Nephron progenitor cell (in vitro differentiated cells): Measurements from ENCODE around the gene RGMB.
A peak's percentile ranks its signal among the peaks of the same experiment; 100 is the strongest.
"Not testable (repeated sequence)": the region's sequence is repeated elsewhere in the genome, so short reads cannot be mapped to it uniquely, and the experiment has no call there.

Experiments used
- DNase-seq: peaks from one replicate; pipeline ENCODE4 v3.0.0; 2021
- H3K27ac Mint-ChIP-seq: 2 replicates; pipeline ENCODE4 v1.8.0; 2021; ENCODE audit warnings: mild to moderate bottlenecking, moderate library complexity, mixed read lengths
- H3K27me3 Mint-ChIP-seq: 2 replicates; pipeline ENCODE4 v1.8.0; 2021; ENCODE audit warnings: mild to moderate bottlenecking, low read depth, mixed read lengths; ENCODE audit not compliant: poor library complexity
- H3K36me3 Mint-ChIP-seq: 2 replicates; pipeline ENCODE4 v1.8.0; 2021; ENCODE audit warnings: low read depth, mixed read lengths
- H3K4me1 Mint-ChIP-seq: 2 replicates; pipeline ENCODE4 v1.8.0; 2021; ENCODE audit warnings: mixed read lengths
- H3K4me3 Mint-ChIP-seq: 2 replicates; pipeline ENCODE4 v1.8.0; 2021; ENCODE audit warnings: mild to moderate bottlenecking, moderate library complexity, mixed read lengths
- H3K9me3 Mint-ChIP-seq: 2 replicates; pipeline ENCODE4 v1.8.0; 2021; ENCODE audit warnings: mild to moderate bottlenecking, moderate library complexity, mixed read lengths
- TF ChIP-seq, protein P1 (sequence below): fragments of 200-600 bp; sonication (generic); IDR thresholded peaks from 2 replicates; pipeline ENCODE4 v1.5.0; 2021; ENCODE audit warnings: antibody characterized with exemption

The RGMB gene

DNA sequence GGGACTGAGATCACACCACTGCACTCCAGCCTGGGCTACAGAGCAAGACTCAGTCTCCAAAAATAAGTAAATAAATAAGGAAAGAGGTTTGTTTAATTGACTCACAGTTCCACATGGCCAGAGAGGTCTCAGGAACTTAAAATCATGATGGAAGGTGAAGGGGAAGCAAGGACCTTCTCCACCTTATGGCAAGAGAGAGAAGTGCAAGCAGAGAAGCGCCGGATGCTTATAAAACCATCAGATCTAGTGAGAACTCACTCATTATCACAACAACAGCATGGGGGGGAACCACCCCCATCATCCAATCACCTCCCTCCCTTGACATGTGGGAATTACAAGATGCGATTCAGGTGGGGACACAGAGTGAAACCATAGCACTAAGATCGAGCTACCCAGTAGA, 22.8 kb upstream of the RGMB start:
- Mint-ChIP-seq H3K4me3 (no peak overlapping the region), H3K27me3 (peaks cover 6% of the 10 kb centered on the region), H3K4me1 (no peaks in the 10 kb centered on the region), H3K36me3 (no peaks in the 10 kb centered on the region), H3K27ac (no peak overlapping the region), H3K9me3 (peaks cover 17% of the 10 kb centered on the region)
- TF ChIP-seq, protein P1, sequence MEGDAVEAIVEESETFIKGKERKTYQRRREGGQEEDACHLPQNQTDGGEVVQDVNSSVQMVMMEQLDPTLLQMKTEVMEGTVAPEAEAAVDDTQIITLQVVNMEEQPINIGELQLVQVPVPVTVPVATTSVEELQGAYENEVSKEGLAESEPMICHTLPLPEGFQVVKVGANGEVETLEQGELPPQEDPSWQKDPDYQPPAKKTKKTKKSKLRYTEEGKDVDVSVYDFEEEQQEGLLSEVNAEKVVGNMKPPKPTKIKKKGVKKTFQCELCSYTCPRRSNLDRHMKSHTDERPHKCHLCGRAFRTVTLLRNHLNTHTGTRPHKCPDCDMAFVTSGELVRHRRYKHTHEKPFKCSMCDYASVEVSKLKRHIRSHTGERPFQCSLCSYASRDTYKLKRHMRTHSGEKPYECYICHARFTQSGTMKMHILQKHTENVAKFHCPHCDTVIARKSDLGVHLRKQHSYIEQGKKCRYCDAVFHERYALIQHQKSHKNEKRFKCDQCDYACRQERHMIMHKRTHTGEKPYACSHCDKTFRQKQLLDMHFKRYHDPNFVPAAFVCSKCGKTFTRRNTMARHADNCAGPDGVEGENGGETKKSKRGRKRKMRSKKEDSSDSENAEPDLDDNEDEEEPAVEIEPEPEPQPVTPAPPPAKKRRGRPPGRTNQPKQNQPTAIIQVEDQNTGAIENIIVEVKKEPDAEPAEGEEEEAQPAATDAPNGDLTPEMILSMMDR = peak; percentile 55
- no peak for DNase-seq

- Mint-ChIP-seq H3K27ac (peak overlapping the region; percentile 79), H3K9me3 (peaks cover 19% of the 10 kb centered on the region)
- not testable (repeated sequence) for H3K36me3 Mint-ChIP-seq, H3K27me3 Mint-ChIP-seq, DNase-seq, H3K4me1 Mint-ChIP-seq, H3K4me3 Mint-ChIP-seq
Measured at GRCh38 chr5:98752331-98752730, 21.1 kb upstream of the RGMB start.

DNA sequence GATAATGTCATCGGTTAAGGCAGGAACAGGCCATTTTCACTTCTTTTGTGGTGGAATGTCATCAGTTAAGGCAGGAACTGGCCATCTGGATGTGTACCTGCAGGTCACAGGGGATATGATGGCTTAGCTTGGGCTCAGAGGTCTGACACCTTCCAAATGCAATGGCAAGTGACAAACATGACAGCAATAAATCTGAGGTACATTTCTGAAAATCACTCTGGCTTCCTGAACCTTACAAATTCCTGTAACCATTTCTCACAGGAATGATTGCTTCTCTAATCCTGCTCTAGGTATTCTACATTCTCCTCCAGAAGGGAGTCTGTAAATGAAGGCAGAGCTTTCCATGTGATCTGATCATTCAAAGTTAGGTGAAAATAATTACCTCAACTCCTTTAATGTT, 20.7 kb upstream of the RGMB start:
- not testable (repeated sequence) for H3K4me1 Mint-ChIP-seq, H3K36me3 Mint-ChIP-seq, H3K27ac Mint-ChIP-seq, DNase-seq, H3K4me3 Mint-ChIP-seq, H3K27me3 Mint-ChIP-seq
- H3K9me3 Mint-ChIP-seq = peaks cover 20% of the 10 kb centered on the region

DNA sequence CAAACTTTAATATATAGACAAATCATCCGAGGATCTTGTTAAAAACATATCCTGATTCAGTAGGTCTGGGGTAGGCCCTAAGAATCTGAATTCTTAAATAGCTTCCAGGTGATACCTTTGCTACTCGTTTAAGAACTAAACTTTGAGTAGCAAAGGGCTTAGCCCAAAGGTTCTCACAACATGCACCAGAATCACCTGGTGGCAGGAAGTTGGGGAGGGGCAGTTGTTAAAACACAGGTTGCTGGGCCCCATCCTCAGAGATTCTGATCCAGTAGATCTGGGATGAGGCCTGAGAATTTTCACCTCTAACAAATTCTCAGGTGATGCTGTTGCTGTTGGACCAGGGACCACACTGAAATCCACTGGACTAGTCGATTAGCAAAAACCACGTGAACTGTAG, 20.0 kb upstream of the RGMB start:
- Mint-ChIP-seq H3K4me3 (no peak overlapping the region), H3K9me3 (peaks cover 18% of the 10 kb centered on the region), H3K27ac (no peak overlapping the region), H3K36me3 (peaks cover 4% of the 10 kb centered on the region), H3K27me3 (peaks cover 6% of the 10 kb centered on the region), H3K4me1 (no peaks in the 10 kb centered on the region)
- TF ChIP-seq, protein P1 = no peak
- DNase-seq = no peak

GRCh38 chr5:98755406-98755805, 18.1 kb upstream of the RGMB start:
- H3K9me3 Mint-ChIP-seq = peaks cover 18% of the 10 kb centered on the region
- H3K4me1 Mint-ChIP-seq = no peaks in the 10 kb centered on the region
- no peak for DNase-seq
- TF ChIP-seq, protein P1 = no peak
- peaks cover 4% of the 10 kb centered on the region for H3K36me3 Mint-ChIP-seq
- H3K27ac Mint-ChIP-seq = no peak overlapping the region
- peaks cover 13% of the 10 kb centered on the region for H3K27me3 Mint-ChIP-seq
- H3K4me3 Mint-ChIP-seq = no peak overlapping the region

DNA sequence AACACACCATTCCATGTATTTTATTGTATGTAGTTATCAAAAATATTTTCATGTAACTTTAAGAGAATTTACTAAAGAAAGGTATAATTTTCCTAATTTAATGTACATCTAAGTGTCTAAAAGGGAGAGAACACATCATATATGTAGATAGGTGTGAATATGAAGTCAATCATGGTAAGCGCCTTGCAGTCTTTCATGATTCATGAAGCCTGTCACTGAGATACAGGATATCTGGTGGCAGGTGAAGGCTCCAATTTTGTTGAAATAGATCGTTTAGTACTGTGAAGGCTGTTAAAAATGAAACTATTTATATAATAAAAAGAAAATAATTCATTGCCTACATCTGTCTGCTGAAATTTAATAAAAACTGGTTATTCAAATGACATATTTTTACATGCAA, 15.5 kb upstream of the RGMB start:
- no peak for DNase-seq
- no peak overlapping the region for H3K27ac Mint-ChIP-seq
- H3K36me3 Mint-ChIP-seq = peaks cover 4% of the 10 kb centered on the region
- H3K27me3 Mint-ChIP-seq = peaks cover 9% of the 10 kb centered on the region
- TF ChIP-seq, protein P1 = no peak
- H3K4me3 Mint-ChIP-seq = no peak overlapping the region
- H3K9me3 Mint-ChIP-seq = peaks cover 28% of the 10 kb centered on the region
- H3K4me1 Mint-ChIP-seq = no peaks in the 10 kb centered on the region

DNA sequence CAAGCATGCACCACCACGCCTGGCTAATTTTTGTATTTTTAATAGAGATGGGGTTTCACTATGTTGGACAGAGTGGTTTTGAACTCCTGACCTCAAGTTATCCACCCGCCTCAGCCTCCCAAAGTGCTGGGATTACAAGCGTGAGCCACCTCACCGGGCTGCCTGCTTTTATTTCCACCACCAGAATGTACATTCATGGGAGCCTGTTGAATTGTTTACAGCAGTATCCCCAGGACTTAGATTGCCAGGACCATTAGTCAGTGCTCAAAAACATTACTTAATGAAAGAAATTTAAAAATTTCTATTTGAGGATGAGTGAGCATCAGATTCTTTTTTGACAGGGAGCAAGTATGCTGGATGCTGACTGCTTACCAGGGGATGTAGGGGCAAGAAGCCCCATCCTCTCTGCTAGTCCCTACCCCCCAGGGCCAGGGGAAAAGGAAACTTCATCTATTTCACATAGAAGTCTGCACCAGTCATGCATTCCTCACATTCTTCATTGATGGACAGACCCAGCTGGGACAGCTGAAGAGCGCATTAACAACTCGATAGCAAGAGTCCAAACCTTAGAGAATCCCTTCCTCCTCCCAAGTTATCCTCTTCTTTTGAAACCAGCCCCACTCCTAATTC, 10.3 kb upstream of the RGMB start:
- Mint-ChIP-seq H3K27me3 (peaks cover 7% of the 10 kb centered on the region), H3K4me1 (peaks cover 18% of the 10 kb centered on the region), H3K4me3 (no peak overlapping the region), H3K9me3 (peaks cover 9% of the 10 kb centered on the region), H3K36me3 (no peaks in the 10 kb centered on the region), H3K27ac (no peak overlapping the region)
- TF ChIP-seq, protein P1 = no peak
- no peak for DNase-seq
